HG03060 (cell line): Measurements from ENCODE around the gene RXRG.
"Not testable (repeated sequence)": the region's sequence is repeated elsewhere in the genome, so short reads cannot be mapped to it uniquely, and the experiment has no call there.

ENCODE experiments used
- ATAC-seq: cut with Tn5 transposase; IDR thresholded peaks from one replicate; pipeline ENCODE4 v1.9.1; 2021; ENCODE audit warnings: low read depth, moderate number of reproducible peaks; ENCODE audit not compliant: unreplicated experiment

The RXRG gene

DNA sequence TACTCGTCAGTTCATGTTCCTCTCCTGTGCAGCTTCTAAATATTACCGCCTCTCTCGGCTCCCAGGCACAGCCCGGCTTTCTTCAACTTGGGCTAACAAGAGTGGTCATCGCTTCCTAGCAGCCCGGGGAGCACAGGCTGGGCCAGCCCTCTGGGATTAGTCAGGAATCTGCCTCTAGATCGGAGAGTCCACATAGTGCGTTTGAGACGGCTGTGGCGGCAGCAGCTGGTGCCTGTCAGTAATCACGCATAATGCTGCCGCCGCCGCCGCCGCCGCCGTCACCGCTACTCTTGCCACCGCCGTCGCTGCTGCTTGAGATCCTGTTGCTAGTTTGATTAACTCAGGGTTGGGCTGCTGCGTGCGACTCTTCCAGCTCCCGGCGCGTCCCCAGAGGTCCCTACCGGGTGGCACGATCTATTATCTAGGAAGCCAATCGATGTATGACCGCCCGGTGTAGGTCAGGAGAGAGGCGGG lies at the start of gene RXRG:
Gene RXRG, minus strand, starts transcription at position 230 of the 474 bp plus-strand sequence. CDS start 233 bp downstream, outside the sequence.
- ATAC-seq, result no peak

DNA sequence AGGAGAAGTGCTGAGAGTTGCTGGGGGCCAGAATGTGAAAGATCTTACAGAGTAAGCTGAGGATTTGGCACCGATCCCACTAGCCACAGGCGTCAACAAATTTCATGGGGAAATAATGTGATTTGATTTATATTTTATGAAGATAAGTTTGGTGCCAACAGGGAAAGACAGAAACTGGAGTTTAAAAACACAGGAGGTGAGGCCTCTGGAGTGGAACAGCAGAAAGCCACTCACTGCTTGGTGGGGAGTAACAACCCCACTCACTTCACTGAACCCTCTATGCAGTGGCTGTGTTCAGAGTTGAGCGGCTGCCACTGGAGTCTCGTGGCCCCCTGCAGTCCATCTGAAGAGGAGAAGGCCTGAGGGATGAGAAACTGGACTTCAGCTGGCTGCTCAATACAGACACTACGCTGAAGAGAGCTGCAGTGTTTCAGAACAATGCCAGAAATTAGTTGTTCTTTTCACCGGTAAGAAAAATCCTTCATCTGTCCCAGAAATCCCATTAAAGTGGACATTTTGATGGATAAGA lies 48.0 kb upstream of the RXRG start:
- no peak for ATAC-seq

DNA sequence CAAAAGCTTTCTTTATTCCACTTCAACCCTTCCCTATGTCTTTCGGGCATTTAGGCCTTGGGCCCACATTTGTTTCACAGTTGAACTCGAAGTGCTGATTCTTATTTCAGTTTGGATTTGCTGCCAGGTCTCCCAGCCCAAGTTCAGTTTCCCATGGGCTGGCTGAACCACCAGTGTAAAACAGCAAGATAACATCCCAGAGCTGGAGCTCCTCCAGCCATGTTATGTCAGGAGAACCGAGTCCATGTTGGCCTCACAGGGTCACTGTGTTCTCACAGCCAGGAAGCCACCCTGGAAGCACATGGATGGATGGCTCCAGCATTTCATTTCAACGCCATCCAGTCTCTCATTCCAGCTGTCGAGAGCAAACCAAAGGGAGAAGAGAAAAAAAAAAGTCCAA lies 45.2 kb upstream of the RXRG start:
- no peak for ATAC-seq

DNA sequence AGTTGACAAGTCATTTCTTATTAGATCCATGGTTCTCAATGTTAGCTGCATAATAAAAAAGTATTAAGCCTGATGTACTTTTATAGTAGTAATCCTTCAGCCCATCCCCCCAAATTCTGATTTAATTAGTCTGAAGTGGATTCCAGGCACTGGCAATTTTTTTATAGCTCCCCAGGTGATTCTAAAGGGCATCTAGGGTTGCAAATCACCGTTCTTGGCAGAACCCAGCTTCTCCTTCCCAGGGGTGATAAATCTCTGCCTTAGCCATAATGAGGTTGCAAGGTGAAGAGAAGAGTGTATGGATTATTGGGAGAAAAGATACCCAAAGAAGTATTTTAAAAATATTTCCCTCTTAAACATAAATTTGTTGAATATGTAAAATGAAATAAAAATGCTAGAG lies 43.0 kb upstream of the RXRG start:
- ATAC-seq, result no peak

DNA sequence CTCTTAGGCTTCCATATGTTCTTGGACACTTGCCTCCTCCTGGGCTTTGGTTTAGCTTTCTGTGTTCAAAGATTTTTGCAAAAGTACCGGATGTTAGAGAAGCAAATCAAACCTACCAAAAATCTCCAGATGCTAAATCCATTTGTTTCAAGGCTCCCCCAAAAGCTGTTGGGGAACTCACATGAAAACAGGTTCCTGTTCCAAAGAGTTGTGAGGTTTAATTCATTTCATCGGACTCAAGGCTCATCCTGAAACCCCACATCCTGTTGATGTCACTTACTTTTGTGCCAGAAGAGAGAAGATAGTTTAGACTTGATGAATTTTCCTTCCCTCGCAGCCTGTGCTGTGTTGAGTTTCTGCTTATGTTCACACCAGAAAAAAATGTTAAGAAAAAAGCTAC lies 41.7 kb upstream of the RXRG start:
- ATAC-seq, result no peak

DNA sequence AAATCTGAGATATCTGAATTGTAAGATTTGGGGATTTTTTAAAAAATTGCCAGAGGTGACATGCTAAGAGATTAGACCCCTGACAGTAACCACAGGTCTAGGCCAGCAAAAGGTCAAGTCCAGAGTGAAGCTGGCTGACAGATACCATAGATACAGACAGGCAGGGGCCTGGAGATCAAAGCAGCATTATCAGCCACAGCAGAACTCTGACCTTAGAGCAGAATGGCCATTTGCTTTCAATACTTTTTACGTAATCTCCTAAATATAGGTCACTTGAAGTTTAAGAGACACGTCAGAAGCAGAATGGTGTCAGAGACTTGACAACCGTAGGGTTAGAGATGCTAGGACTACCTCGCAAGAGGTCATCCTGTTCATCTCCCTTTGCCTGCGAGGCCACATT lies 40.8 kb upstream of the RXRG start:
- no peak for ATAC-seq

DNA sequence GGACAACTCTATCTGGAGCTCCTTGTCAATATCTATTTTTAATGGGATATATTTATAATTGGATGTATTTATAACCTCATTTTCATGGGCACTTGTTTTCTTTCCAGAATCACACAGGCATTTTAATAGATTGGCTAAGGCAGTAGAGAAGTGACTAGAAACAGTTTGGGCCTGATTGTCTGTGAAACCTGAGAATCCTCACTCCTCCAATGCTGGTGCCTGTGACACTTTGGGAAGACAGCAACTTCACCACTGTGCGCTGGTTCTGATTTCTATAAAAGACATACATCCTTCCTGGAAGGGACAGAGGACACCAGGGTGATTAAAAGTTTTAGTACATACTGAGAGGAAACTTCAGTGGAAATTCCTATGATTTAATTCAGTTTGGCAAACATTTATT lies 39.6 kb upstream of the RXRG start:
- no peak for ATAC-seq

DNA sequence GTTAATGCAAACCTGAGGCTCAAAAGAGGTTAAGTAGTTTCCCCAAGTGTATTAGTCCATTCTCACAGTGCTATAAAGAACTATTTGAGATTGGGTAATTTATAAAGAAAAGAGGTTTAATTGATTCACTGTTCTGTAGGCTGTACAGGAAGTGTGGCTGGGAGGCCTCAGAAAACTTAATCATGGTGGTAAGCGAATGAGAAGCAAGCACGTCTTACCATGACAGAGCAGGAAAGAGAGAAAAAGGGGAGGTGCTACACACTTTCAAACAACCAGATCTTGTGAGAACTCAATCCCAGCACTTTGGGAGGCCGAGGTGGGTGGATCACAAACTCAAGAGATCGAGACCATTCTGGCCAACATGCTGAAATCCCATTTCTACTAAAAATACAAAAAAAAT lies 38.5 kb upstream of the RXRG start:
- ATAC-seq, result no peak

DNA sequence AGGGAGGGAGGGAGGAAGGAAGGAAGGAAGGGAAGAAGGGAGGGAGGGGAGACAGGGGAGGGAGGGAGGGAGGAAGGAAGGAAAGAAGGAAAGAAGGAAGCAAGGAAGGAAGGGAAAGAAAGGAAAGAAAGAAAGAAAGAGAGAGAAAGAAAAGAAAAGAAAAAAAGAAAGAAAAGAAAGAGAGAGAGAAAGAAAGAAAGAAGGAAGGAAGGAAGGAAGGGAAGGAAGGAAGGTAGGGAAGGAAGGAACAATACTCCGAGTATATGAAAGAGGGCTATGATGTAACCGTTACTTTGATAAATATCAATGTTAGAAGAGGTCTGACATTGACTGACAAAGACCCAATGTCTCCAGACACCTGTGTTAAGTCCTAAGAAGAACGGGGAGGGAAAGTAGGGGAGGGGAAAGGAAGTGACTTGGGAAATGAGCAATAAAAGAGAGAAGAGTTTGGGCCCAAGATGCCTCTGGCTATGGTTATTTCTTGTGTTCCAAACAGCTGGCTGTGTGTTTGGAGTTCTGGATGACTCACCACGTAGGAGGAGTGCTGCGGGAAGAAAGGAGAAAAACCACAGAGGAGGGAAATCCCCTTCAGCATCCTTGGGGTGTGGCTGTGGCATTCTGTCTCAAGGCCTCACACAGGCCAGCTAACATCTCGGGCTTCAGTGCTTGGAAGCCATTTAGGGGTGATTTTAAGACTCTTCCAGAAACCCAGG lies 37.0 kb upstream of the RXRG start:
- ATAC-seq, result no peak

DNA sequence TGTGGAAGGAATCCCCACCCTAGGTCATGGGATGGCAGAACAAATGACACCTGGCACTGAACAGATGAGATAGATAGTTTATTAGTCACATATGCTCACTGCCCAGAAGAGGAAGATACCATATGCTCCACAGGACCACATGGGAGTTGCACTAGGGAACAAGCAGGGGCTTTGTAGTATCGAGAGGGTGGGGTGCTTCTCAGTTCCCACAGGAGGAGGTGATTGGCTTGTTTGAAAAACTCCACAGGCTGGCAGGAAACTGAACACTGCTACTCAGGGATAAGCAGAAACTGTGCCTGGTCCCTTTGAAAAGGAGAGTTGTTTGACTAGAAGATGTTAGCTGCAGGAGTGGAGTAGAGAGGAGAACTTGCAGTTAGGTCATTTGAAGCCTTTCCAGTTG lies 31.9 kb upstream of the RXRG start:
- ATAC-seq, result no peak

DNA sequence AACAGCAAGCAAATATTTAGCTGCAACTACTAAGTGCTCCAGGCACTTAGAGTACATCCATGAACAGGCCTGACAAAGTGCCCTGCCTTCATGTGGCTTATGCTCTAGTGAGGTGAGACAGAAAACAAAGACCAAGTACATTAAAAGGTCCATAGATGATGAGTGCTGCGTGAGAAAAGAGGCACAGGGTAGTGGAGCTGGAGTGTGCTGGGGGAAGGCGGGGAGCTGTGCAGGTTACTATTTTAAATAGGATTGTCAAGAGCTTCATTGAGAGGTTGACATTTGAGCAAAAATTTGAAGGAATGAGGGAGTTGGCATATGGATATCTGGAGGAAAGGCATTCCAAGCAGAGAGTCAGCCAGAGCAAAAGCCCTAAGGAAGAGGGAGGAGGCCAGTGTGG lies 29.3 kb upstream of the RXRG start:
- ATAC-seq, result no peak

DNA sequence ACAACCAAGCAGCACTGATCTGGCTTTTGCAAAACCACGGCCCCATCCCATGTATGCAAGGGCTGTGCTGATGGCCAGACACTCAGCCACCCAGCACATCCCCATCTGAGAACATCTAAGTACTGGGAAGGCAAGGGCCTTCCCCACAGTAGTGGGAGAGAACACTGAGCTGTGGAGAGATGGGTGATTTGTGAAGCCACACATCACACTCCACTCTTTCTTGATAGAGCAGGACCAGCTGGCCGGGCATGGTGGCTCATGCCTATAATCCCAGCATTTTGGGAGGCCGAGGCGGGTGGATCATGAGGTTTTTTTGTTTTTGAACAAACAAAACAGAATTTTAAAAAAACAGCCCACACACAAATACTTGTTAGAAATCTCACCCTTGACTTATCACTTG lies 28.2 kb upstream of the RXRG start:
- no peak for ATAC-seq

DNA sequence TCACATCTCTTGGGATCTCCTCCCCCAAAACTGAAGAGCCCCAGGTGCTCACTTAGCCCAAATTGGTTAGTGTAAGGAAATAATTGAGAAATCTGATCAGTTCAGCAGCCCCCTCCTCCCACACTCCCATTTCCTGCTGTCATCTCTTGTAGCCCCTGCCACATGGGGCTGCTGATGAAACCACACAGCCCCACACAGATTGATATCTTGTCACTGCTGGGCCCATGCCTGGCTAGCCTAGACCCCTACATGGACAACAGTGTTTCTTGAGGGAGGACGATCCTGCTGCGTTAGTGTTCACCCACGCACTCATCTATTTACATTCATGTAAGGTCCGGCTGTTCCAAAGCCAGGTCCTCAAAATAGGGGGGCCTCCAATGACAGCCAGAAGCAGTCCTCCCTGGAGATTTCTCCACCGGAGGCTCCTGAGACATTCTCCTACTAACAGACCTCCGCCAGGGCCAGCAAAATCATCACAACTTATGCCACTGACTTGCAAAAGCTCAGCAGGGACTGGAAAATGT lies 23.9 kb upstream of the RXRG start:
- no peak for ATAC-seq

DNA sequence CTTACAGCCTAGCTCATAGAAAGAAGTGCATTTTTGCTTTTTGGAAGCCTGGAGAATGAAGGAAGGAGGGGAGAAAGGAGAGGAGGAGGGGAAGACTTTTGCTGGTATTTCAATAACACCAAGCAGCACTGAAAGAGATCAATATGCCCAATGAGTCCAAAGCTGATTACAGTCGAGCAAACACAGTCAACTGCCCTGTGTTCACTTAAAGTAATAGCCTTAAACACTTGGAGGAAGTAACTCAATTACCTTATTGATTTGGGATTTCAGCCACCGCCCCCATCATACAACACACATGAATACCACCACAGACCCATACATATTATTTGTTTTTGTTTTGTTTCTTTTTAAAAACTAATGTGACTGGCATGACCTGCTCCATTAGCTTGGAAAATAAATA lies 23.3 kb upstream of the RXRG start:
- no peak for ATAC-seq

DNA sequence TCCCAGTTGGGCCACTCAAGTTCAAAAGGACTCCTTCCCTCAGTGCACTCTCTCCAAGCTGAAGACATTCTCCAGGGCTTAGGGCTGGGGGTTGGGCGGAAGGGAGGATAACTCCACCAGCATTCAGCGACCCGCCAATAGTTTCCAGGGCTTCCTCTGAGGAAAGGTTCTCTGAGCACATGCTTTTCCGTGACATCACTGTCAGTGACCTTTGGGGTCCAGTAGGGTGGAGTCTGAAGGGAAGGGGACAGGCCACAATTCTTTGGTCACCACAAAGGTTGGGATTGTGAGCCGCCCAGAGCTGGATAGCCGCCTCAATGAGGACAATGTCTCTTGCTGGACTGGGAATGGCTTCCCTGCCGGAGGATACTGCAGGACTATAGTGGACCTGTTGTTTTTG lies 22.8 kb upstream of the RXRG start:
- ATAC-seq, result no peak

DNA sequence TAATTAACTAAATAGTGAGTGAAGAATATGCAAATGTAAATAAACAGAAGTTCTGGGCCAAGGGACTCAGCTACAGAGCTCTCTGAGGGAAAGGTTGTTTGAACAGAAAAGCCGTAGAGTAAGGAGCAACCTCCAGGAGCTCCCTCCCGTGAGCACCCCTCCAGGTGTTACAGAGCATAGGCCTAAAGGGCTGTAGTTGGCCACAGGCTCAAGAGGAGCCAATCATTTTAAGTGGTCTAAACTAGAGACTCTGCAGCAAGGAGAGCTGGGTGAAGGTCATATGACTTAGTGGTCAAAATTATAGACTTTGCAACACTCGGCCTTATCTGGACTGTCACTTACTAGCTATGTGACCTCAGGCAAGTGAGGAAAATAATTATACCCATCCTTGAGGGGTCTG lies 19.1 kb upstream of the RXRG start:
- ATAC-seq, result no peak

DNA sequence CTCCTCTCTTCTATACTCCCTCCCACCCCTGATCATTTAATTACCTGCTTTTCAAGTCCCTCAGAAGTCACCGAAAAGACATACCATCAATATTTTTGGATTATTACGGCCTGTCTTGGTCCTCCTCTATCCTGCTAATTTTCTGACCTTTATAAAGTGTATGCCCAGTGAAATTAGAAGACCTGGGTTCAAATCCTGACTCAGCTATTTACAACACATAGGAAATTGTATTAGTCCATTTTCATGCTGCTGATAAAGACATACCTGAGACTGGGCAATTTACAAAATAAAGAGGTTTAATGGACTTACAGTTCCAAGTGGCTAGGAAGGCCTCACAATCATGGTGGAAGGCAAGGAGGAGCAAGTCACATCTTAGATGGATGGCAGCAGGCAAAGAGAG lies 14.8 kb upstream of the RXRG start:
- not testable (repeated sequence) for ATAC-seq

DNA sequence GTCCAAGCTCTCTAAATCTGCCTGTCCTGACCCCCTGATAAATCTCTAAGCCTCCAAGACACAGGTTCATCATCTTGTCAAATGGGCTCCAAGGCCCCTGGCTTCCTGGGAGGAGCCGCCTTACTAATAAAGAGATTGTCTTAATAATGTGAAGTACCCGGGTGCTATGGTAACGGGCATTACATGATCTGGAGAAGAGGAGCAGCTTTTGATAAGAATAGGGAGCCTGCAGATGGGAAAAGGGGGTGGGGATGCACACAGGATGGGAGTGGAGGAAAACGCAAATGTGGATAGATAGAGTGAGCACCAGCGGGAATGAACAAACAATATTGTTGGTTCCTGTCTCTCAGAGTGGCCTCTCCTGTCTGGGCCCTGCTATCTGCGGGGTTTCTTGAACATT lies 11.9 kb upstream of the RXRG start:
- ATAC-seq, result no peak

DNA sequence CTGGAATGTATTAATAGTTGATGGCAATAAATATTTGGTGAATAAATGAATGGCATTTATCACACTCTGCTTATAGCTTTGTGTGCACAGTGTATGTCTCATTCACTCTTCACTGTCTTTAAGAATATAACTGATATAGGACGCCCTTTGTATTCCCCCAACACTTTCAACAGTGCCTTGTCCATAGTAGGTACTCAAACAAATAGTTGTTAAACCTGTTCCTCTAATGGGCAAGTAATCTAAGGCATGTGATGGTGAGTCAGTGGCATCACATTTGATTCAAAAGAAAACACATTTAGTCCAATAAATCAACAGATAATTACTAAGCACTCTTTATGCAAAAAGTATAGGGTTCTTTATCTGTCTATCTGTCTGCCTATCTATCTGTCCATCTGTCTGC lies 11.2 kb upstream of the RXRG start:
- ATAC-seq, result no peak

DNA sequence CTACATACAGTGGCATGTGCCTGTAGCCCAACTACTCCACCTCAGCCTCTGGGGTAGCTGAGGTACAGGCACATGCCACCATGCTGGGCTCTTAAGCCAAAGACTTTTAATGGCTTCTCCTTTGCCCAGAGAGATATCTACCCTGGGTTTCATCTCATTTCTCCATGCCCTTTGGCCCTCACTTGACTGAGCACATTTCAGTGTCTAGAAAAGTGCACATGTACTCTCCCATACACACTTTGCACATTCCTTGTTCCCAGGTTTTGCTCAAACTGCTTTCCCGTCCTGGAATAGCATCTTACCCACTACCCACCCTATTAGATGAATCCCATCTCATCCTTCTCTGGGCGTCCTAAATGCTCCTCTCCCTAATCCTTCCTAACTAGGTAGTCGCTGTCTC lies 10.2 kb upstream of the RXRG start:
- no peak for ATAC-seq

DNA sequence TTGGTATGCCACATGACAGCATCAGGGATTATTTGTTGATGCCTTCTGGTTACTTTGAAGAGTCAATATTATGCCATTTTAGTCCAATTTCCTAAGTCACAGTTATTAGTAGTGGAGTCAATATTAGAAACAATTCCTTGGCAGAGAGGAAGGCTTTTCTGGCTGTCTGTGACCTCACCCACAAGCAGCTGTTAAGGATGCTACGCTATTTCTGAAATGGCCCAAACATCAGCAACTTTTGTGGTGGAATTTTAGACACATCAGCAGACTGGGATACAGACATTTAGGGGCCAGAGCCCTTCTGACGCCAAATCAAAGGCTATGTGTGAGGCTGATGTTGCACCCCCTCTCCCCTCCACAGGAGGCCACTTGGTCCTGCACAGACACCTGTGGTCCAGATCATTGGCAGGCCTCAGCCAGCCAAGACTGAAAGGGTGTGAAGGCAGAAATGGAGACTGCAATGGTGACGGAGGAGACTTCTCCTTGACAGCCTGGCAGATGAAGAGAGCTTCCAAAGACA lies 9.2 kb upstream of the RXRG start:
- no peak for ATAC-seq
